ENCODE data around the gene ZNF678. TPM values are rescaled to one million over a fixed set of nuclear protein-coding genes. Genes with fewer than 3 reads are reported as not detected.

Gene ZNF678
- total and polyA plus RNA-seq, 9 of the 15 experiments (the other 6 are each of a cell fraction or from before 2014, with no cell fraction given): 3.0 to 16.8 (median 8.0) TPM

DNA sequence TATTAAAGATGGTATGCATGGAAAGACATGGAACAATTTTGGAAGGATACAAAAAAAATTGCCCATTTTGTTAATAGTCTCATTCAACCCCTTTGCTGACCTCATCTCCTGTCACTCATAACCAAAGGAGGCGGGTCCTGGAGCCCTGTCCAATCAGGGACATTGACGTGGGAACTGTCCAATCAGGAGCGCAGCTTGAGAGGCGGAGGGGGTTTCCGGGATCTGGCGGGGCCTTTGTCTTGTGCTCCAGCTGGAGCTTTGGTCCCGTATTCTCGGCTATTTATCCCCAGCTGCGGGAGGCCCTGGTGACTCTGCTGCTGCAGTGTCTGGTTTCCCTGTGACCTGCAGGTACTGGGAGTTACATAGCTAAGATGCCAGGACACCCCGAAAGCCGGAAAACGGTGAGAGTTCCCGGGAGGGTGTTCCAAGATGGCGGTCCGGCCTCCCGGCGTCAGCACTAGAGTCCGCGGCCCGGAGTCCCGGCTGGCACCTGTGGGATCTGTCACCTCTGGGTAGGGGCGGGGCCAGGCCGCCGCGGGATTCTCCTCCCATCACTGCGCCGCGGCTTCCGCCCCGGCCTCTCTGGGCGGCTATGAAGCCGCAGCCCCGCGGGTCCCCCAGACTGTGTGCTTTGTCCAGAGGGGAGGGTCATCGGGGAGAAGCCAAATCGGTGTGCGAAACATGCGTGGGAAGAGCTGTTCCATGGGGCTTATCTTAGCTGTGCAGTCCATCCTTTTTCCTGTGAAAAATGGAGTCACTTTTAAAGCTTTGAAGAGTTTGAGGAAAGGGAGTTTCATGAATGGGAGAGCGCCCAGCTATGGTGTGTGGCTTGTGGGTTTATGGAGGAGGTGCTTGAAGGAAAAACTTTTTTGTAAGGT, at the start of gene ZNF678 (continued):
- TF ChIP-seq NKRF (IDR thresholded peaks at IDR 0.05; ENCODE audit: borderline replicate concordance): peak; percentile 78; the same call in 1 of the 2 replicates
- TF ChIP-seq ASH1L (IDR thresholded peaks at IDR 0.05; ENCODE audit: borderline replicate concordance, low read depth, partially characterized antibody): peak; percentile 94
- TF ChIP-seq RFX5 (IDR thresholded peaks at IDR 0.05; ENCODE audit: low read depth, low read length): 0 out of 2 replicates have a peak, but pooled peaks have one; percentile 29
- peak; percentile 51; the same call in 1 of the 2 replicates for TF ChIP-seq FOSL1 (tag; conservative IDR thresholded peaks at IDR 0.05)
- TF ChIP-seq EP300 (IDR thresholded peaks at IDR 0.05; ENCODE audit: low read length): peak; percentile 72; the same call in 1 of the 2 replicates
- no peak for TF ChIP-seq ZNF384 (IDR thresholded peaks at IDR 0.05; ENCODE audit: low read depth, low read length)
- no peak for TF ChIP-seq ADNP (tag; IDR thresholded peaks at IDR 0.05)
- peak; percentile 77 for TF ChIP-seq POLR2B (IDR thresholded peaks at IDR 0.05; ENCODE audit: low read depth, partially characterized antibody)
- TF ChIP-seq ZNF197 (CRISPR knock-in tag; IDR thresholded peaks at IDR 0.05; ENCODE audit: low read depth): no peak
- TF ChIP-seq JUNB (CRISPR knock-in tag; conservative IDR thresholded peaks at IDR 0.05): no peak
- no peak for TF ChIP-seq CREBBP (IDR thresholded peaks at IDR 0.05; ENCODE audit: low read depth, low read length)
- TF ChIP-seq, protein P1, sequence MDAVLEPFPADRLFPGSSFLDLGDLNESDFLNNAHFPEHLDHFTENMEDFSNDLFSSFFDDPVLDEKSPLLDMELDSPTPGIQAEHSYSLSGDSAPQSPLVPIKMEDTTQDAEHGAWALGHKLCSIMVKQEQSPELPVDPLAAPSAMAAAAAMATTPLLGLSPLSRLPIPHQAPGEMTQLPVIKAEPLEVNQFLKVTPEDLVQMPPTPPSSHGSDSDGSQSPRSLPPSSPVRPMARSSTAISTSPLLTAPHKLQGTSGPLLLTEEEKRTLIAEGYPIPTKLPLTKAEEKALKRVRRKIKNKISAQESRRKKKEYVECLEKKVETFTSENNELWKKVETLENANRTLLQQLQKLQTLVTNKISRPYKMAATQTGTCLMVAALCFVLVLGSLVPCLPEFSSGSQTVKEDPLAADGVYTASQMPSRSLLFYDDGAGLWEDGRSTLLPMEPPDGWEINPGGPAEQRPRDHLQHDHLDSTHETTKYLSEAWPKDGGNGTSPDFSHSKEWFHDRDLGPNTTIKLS (IDR thresholded peaks at IDR 0.05; ENCODE audit: borderline replicate concordance, low read depth): peak; percentile 81
- TF ChIP-seq PRMT5 (CRISPR knock-in tag; IDR thresholded peaks at IDR 0.05): no peak
- peak; percentile 89 for TF ChIP-seq ARID1B (IDR thresholded peaks at IDR 0.05)
- TF ChIP-seq VEZF1 (CRISPR knock-in tag; IDR thresholded peaks at IDR 0.05): peak; percentile 88
- 0 out of 2 replicates have a peak, but pooled peaks have one; percentile 63 for TF ChIP-seq ARID3A (IDR thresholded peaks at IDR 0.05; ENCODE audit: borderline replicate concordance, low read depth, low read length)

Measured in K562 (cell line).